Muscle layer of colon (tissue), 2 donors: ENCODE results near the gene GLYR1.

Experiments used
- H3K27ac ChIP-seq: one replicate; pipeline ENCODE4 v1.7.0; 2013; ENCODE audit warnings: low read depth, mild to moderate bottlenecking, low read length, moderate library complexity
- H3K27me3 ChIP-seq, 2 donors: one replicate each; pipeline ENCODE4 v1.7.0; 2013; ENCODE audit warnings: low read length in 2 of 2, mild to moderate bottlenecking in 2 of 2; ENCODE audit not compliant: insufficient read depth in 2 of 2, control insufficient read depth in 1 of 2
- H3K36me3 ChIP-seq: one replicate; pipeline ENCODE4 v1.7.0; 2013; ENCODE audit warnings: mild to moderate bottlenecking, low read length; ENCODE audit not compliant: insufficient read depth
- H3K4me1 ChIP-seq: one replicate; pipeline ENCODE4 v1.7.0; 2013; ENCODE audit warnings: mild to moderate bottlenecking, low read length; ENCODE audit not compliant: insufficient read depth
- H3K4me3 ChIP-seq, 2 donors: one replicate each; pipeline ENCODE4 v1.7.0; 2013; ENCODE audit warnings: low read length in 2 of 2, low read depth in 1 of 2, mild to moderate bottlenecking in 1 of 2, moderate library complexity in 1 of 2
- H3K9ac ChIP-seq: one replicate; pipeline ENCODE4 v1.7.0; 2013; ENCODE audit warnings: low read length
- H3K9me3 ChIP-seq: one replicate; pipeline ENCODE4 v1.7.0; 2013; ENCODE audit warnings: mild to moderate bottlenecking, low read length
- donor health status: abdominal sarcoma.
- donor health status: Adenocarcinoma of cecum.

Gene GLYR1

DNA sequence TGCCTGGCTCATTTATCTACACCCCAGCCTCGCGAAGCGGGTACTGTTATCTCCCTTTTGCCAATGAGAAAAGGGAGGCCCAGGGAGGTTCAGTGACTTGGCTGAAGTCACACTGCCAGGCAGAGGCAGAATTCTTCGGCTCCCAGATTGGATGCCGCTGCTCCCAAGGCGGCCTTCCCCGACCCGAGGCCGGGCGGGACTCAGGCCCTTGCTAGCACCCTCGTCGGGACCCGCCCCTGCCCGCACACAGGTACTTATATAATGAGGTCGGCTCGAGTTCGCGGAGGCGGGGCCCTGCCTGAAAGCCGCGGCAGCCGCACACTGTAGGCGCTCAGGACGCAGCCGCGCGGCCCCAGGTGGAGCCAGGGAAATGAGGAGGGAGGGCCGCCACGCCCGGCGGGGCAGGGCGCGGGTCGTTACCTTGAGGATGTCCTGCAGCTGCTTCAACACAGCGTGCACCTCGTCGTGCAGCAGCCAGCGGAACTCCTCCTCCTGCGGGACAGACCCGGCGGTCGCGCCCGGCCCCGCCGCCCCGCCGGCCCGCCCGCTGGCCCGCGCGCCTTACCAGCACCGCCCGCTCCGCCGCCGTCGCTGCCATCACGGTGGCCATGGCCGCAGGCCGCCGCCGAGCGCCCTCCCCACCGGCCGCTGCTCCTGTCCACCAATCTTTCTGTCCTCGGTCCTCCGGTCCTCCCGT is 45.0 kb downstream of the GLYR1 start, which contains the start of gene ROGDI:
Gene ROGDI (minus strand): TSS at position 672 of the 697 bp plus-strand sequence. CDS start 62 bp downstream, at position 610.
- peak within 1 kb of the TSS; percentile 72 to 87 for H3K4me3 ChIP-seq
- H3K27me3 ChIP-seq, result no peaks in the 10 kb centered on the region
- peak within 1 kb of the TSS; percentile 77 for H3K27ac ChIP-seq
- no peaks in the 10 kb centered on the region for H3K9me3 ChIP-seq
- peak within 1 kb of the TSS; percentile 64 for H3K9ac ChIP-seq
- H3K36me3 ChIP-seq, result peaks cover 25% of the 10 kb centered on the region
- peaks cover 29% of the 10 kb centered on the region for H3K4me1 ChIP-seq

- Histone ChIP-seq H3K36me3 (peaks cover 25% of the 10 kb centered on the region), H3K4me1 (peaks cover 29% of the 10 kb centered on the region), H3K27ac (peak overlapping the region; percentile 77), H3K9ac (peak overlapping the region; percentile 53), H3K4me3 (peak overlapping the region; percentile 68 to 87), H3K9me3 (no peaks in the 10 kb centered on the region), H3K27me3 (no peaks in the 10 kb centered on the region)
These were observed 45.8 kb downstream of the GLYR1 start for GRCh38 chr16:4801051-4801961.

GRCh38 chr16:4800290-4801041 is 46.6 kb downstream of the GLYR1 start:
- Histone ChIP-seq H3K4me3 (no peak overlapping the region), H3K36me3 (peaks cover 25% of the 10 kb centered on the region), H3K4me1 (peaks cover 29% of the 10 kb centered on the region), H3K27me3 (no peaks in the 10 kb centered on the region), H3K27ac (no peak overlapping the region), H3K9me3 (no peaks in the 10 kb centered on the region), H3K9ac (no peak overlapping the region)

DNA sequence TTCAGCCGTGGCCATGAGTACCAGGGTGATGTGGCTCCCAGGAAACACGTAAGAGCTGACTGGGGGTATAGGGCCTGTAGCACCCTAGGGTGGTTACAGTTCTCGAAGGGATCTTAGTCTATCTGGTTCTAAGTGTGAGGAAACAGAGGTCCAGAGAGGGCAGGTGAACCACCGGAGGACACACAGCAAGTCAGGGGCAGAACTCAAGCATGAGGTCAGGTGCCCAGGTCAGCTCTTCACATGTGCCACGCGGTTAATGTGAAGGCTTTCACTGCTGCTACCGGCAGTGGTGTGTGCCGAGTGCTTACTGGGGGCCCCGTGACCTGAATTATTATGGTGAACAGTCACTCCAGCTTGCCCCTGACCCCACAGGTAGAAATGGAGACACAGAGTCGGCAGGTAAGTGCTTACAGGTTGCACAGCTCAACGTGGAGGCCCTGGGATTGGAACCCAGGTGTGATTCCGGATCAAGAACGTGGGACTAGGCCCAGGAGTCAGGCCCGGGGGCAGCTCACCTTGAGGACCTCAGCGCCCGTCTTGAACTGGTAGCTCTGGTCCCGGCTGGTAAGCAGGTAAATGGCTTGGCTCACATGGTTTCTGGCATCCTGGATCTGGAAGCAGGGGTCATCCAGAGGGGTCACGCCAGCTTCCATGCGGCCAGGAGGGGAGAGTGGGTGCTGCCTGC is 47.8 kb downstream of the GLYR1 start:
- Histone ChIP-seq H3K9ac (no peak overlapping the region), H3K4me1 (peaks cover 27% of the 10 kb centered on the region), H3K27ac (no peak overlapping the region), H3K27me3 (no peaks in the 10 kb centered on the region), H3K36me3 (peaks cover 15% of the 10 kb centered on the region), H3K9me3 (no peaks in the 10 kb centered on the region), H3K4me3 (no peak overlapping the region)

GRCh38 chr16:4798456-4798855 is 48.6 kb downstream of the GLYR1 start:
- H3K36me3 ChIP-seq, result peaks cover 14% of the 10 kb centered on the region
- no peaks in the 10 kb centered on the region for H3K27me3 ChIP-seq
- H3K4me1 ChIP-seq, result peaks cover 21% of the 10 kb centered on the region
- no peak overlapping the region for H3K9ac ChIP-seq
- no peak overlapping the region for H3K4me3 ChIP-seq
- no peaks in the 10 kb centered on the region for H3K9me3 ChIP-seq
- no peak overlapping the region for H3K27ac ChIP-seq

- H3K9me3 ChIP-seq, result no peaks in the 10 kb centered on the region
- peaks cover 14% of the 10 kb centered on the region for H3K36me3 ChIP-seq
- peaks cover 17% of the 10 kb centered on the region for H3K4me1 ChIP-seq
- no peak overlapping the region for H3K4me3 ChIP-seq
- no peak overlapping the region for H3K27ac ChIP-seq
- no peaks in the 10 kb centered on the region for H3K27me3 ChIP-seq
- H3K9ac ChIP-seq, result no peak overlapping the region
These were observed 49.3 kb downstream of the GLYR1 start for GRCh38 chr16:4797805-4798252.

DNA sequence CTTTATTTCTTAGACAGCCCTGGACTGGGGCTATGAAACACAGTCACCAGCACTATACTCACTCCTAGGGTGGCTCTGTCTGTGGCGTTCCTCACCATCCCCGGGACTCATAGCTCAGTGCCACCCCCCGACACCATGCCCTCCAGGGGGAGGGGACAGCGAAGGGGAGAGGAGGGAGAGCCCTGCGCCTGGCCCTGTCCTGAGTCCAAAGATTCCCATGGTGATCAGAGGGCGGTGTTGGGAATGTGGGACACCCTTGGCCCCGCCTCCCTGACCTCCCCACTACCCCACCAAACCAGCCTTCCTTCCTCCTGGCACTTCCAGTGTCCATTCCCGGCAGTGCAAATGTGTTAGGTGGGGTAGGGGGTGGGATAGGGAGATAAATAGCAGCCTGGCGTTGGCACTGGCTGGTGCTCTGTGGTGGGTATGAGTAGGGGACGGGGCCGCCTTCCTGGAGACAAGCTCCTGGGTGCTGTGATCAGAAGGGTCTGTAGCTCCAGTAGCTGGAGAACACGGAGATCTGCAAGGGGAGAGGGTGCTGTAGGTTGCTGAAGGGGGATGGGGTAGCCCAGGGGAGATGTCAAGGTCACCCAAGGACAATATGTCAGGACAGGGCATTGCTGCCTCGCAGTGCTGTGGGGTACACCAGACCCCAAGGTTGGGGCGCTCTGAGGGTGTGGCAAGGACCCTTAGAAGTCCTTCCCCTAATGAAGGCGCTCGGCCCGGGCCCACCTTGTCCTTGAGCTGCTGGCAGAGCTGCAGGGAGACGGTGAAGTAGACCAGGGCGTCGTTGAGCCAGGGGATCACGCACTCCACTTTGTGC is 49.9 kb downstream of the GLYR1 start:
- Histone ChIP-seq H3K27ac (no peak overlapping the region), H3K4me3 (no peak overlapping the region), H3K4me1 (peaks cover 17% of the 10 kb centered on the region), H3K9ac (no peak overlapping the region), H3K9me3 (no peaks in the 10 kb centered on the region), H3K27me3 (no peaks in the 10 kb centered on the region), H3K36me3 (peaks cover 14% of the 10 kb centered on the region)

DNA sequence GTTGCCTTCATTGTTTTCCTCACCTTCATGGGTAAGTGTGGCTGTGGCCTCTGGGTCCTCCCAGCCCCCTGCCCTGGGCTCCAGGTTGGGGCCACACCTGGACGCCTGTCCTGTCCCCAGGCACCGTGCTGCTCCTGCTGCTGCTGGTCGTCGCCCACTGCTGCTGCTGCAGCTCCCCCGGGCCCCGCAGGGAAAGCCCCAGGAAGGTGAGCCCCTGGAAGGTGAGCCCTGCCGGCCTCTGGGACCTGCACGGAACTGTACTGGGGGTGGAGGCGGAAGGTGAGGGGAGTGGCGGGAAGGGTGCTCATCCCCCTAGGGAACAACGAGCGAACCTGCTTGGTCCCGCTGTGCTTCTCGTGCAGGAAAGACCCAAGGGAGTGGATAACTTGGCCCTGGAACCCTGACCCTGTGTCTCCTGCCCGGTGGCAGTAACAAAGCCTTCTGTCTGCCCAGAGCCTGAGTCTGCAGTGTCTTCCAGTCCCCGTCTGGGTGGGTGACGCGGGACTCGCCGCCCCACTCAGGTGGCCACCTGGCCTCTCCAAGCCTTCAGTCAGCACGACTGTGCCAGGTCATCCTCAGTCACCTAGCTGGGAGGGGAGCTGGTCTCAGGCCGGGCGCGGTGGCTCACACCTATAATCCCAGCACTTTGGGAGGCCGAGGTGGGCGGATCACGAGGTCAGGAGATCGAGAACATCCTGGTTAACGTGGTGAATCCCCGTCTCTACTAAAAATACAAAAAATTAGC is 51.1 kb downstream of the GLYR1 start:
- no peaks in the 10 kb centered on the region for H3K9me3 ChIP-seq
- no peak overlapping the region for H3K27ac ChIP-seq
- no peaks in the 10 kb centered on the region for H3K27me3 ChIP-seq
- no peak overlapping the region for H3K4me3 ChIP-seq
- no peak overlapping the region for H3K9ac ChIP-seq
- peaks cover 9% of the 10 kb centered on the region for H3K4me1 ChIP-seq
- H3K36me3 ChIP-seq, result peaks cover 14% of the 10 kb centered on the region

DNA sequence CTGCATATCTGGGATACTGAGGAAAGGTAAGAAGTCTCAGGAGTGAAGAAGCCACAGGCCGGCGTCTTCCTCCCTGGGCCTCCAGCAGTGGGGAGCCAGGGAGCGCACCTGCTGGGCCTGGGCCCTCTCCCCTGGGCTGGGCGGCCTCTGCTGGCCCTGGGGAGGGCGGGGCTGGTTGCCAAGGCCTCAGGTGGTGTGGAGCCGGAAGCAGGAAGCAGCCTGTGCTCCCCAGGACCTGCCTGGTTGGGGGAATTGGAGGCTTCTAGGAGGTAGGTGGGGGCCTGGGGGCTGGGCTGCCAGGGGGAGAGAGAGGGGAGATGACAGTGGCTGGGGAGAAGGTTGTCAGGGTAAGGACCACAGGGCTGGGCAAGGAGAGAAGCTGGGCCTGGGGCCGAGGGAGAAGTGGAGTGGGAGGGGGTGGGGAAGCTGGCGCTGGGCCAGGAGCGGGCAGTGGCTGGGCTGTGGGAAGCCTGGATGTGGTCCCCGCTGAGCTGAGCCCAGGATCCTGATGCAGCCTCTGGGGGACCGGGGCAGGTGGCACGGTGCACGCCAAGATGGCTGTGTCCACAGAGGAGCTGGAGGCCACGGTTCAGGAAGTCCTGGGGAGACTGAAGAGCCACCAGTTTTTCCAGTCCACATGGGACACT is 51.8 kb downstream of the GLYR1 start, which contains the start of gene SMIM22:
Gene SMIM22 (plus strand): TSS at position 189 of the 647 bp plus-strand sequence. CDS start 366 bp downstream, at position 555.
- Histone ChIP-seq H3K9me3 (no peaks in the 10 kb centered on the region), H3K36me3 (peaks cover 14% of the 10 kb centered on the region), H3K9ac (no peak within 1 kb of the TSS), H3K4me1 (peaks cover 2% of the 10 kb centered on the region), H3K27me3 (no peaks in the 10 kb centered on the region), H3K4me3 (no peak within 1 kb of the TSS), H3K27ac (no peak within 1 kb of the TSS)
